ENCODE measurements around the gene DAB2IP.

DNA sequence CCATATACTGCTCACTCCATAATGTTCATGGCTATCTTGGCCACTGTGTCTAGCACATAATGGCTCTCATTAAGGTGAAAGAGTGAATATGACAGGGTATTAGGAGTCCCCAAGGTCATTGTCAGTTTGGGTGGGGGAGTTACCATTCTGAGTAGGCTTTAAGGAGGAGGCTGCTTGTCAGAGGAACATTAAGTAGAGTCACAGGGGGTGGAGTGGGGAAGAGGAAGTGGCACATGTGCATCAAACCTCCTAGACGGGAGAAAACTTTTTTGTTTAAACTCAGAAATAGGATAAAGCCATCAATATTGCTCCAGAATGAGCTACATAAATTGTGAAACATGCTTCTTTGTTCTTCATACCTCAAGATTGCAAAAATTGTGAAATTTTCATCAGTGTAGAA lies 45.5 kb downstream of the DAB2IP start:
- TF ChIP-seq, protein P1, sequence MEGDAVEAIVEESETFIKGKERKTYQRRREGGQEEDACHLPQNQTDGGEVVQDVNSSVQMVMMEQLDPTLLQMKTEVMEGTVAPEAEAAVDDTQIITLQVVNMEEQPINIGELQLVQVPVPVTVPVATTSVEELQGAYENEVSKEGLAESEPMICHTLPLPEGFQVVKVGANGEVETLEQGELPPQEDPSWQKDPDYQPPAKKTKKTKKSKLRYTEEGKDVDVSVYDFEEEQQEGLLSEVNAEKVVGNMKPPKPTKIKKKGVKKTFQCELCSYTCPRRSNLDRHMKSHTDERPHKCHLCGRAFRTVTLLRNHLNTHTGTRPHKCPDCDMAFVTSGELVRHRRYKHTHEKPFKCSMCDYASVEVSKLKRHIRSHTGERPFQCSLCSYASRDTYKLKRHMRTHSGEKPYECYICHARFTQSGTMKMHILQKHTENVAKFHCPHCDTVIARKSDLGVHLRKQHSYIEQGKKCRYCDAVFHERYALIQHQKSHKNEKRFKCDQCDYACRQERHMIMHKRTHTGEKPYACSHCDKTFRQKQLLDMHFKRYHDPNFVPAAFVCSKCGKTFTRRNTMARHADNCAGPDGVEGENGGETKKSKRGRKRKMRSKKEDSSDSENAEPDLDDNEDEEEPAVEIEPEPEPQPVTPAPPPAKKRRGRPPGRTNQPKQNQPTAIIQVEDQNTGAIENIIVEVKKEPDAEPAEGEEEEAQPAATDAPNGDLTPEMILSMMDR (IDR thresholded peaks at IDR 0.05), result no peak
- TF ChIP-seq EP300 (IDR thresholded peaks at IDR 0.05), result no peak
